ENCODE data around the gene NEU4.
"Not testable (repeated sequence)": the region's sequence is repeated elsewhere in the genome, so short reads cannot be mapped to it uniquely, and the experiment has no call there.

- TF ChIP-seq POLR2AphosphoS5 (IDR thresholded peaks at IDR 0.05; ENCODE audit: low read depth, low read length); CTCF (IDR thresholded peaks at IDR 0.05): not testable (repeated sequence)
Measured at GRCh38 chr2:241833756-241834526, 24.9 kb downstream of the NEU4 start.

All from Panc1 (cell line).